Measurements from ENCODE around the gene MEGF9.

The MEGF9 gene

DNA sequence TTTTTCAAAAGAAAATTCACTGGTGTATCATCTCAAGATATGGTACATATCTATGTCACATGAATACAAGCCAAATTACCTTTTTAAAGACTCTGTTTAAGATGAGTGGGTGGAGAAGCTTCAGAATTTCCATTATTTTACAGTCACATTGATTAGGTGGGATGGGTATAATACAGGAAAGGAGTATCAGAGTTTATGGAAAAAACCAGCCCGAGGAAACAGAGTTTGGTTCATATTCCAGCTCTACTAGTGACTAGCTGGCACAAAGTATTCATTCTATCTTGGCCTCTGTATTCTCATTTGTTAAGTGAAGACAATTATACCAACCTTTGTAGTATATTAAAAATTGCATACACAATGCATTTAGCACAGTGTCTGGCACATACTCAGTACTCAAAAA lies 87.8 kb downstream of the MEGF9 start:
- DNase-seq: no peak

DNA sequence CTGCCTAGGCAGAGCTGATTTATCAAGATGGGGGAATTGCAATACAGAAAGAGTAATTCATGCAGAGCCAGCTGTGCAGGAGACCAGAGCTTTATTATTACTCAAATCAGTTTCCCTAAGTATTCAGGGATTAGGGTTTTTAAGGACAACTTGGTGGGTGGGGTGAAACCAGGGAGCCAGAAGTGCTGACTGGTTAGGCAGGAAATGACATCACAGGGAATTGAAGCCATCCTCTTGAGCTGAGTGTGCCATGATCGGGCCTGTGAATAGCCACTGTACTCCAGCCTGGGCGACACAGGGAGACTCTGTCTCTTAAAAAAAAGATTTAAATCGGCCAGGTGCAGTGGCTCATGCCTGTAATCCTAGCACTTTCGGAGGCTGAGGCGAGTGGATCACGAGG lies 89.0 kb downstream of the MEGF9 start:
- no peak for DNase-seq

DNA sequence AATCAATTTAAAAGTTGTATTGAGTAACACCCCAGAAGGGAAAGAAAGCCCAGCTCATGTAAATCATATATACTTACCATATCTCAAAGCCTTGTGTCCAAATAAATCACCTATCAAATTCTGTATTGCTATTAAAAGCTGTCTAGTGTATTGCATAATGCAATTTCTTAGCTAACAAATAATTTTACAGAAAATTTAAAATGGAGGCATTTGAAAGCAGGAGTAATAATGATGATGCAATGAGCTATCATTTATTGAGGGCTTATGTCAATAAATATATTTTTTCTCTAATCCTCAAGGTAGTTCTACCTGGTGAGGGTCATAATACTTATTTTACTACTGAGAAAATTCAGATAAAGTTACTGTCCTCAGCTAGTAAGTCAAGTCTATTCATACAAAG lies 91.5 kb downstream of the MEGF9 start:
- DNase-seq: no peak

DNA sequence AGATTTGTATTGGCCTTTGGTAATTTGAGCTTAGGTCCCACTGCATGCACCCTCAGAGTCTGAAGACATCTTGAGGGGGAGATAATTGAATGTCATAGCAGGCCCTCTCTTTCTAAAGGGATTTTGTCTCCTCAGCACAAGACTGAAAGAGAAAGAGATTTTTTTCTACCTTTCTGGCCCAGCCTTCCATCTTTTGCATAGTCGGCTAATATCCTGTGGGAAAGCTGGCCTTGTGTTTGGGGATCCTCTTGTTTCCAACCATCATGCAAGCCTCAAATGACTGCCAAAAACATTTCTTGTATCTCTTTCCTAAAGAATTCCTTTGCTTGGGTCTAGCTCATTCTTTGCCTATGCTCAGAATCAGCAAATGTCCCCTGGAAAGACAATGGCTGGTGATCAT lies 92.3 kb downstream of the MEGF9 start:
- no peak for DNase-seq

DNA sequence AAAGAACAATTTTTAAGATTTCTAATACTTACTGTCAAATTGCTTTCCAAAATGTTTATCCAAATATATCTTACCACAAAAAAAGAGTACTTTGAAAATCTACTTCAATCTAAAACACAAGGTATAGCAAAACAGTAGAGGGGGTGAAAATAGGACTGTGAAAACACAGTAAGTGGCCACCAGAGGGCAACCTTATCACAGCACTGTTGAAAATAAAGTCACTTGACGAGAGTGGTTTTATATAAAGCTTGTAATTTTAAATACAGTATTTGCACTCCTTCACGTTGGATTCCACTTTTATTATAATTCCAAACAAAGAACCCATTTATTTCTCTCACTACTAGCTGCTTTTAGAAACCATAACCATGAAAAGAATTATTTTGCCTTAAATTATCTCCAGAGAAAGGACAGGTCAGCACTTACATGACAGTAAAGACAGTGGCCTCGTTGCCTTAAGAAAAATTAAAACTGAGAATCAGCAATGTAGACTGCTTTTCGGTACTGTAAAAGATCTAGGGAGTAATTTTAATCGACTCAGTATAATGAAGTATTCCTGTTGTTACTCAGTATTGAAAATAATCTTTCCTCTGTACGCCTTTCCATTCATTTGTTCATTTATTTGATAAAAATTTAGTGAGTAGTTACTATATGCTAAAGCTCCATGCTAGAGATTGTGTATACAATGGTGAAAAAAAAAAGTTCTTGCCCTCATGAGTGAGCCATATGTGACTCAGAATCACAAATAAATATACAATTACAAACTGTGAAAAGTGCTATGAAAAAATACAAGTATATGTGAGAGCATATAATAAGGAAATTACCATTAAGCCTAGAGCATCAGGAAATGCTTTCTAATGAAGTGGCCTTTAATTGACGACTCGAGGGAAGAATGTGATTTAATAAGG lies 94.3 kb downstream of the MEGF9 start:
- DNase-seq: peak; percentile 6

DNA sequence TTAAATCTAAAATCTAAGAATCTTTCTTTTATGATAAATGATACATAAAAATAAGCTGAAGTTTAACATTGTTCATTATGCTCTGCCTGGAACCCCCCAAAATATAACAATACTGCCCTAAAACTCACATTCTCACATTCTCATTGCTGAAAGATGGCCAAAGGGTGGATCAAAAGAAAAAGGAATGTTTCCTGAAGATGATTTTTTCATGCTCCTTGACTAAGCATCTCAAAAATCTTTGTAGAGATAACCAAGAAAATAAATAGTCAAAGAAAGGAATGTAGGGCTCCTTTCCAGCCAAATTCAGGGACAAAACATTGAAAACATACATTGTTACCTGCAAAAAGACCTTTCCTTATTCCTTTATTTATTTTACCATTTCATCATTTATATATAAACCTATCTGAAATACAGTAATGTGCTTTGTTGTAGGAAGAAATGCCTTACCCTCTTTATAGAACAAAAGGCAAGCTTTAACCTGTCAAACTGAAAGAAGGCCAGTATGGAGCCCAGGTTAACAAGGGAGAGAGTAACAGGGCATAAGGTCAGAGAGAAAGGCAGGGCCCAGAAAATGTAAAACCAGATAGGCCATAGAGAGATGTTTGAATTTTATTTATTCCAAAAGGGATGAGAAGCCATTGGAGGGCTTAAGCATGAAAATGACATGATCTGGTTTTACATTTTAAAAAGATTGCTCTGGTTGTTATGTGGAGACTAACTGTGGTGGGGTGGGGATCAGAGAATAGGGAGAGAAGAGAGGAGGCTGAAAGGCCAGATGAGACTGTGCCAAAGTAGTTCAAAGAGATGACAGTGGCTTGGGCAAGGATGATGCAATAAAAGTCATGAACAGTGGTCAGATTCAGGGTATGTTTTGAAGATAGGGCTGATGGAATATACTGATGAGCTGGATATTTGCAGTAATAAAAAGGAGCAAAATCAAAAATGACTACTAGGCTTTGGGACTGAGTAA lies 97.0 kb downstream of the MEGF9 start:
- DNase-seq: no peak

DNA sequence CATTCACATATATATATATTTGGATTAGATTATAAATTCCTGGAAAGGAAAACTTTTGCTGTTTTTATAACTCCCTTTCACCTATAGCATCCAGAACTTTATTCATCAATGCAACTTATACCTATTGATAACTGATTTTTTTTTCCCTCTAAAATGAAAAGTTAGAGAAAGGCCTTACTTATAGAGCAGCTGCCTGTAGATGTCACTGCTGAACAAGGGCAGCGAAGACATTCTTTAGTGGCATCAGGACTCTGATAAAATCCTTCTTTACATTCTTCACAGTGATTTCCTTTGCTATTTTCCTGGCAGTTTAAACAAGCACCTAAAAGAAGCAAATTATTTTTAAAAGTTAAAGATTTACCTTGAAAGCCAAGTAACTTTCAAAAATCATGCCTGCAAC lies 102.1 kb downstream of the MEGF9 start:
- DNase-seq: no peak

DNA sequence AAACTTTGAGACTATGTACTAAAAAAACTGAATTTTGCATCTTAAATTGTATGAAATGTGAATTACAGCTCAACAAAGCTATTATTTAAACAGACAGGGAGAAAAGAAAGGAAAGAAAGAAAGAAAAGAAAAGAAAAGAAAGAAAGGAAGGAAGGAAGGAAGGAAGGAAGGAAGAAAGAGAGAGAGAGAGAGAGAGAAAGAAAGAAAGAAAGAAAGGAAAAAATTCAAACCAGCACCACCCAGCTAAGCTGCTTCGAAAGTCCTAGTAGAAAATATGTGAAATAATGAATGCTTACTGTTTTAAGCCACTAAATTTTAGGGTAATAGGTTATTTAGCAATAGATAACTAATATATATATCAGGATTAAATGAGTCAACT lies 102.6 kb downstream of the MEGF9 start:
- DNase-seq: no peak

DNA sequence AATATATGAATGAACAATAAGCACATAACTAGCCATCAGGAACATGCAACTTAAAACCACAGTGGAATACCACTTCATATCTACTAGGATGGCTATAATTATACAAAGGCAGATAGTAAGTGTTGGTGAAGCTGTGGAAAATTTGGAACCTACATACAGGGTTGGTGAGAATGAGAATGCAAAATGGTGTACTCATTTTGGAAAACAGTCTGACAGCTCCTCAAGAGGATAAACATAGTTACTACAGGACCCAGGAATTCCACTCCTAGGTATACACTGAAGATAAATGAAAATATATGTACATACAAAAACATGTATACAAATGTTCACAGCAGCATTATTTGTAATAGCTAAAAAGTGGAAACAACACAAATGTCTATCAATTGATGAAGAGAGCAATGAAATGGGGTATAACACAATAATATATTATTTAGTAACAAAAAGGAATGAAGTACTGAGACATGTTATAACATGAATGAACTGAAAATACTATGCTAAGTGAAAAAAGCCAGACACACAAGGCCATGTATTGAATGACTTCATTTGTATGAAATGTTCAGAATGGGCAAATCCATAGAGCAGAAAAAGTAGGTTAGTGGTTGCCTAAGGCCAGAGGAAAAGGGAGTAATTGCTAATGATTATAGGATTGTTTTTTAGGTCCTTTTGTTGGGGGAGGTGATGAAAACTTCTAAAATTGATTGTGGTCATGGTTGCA lies 103.1 kb downstream of the MEGF9 start:
- DNase-seq: no peak

DNA sequence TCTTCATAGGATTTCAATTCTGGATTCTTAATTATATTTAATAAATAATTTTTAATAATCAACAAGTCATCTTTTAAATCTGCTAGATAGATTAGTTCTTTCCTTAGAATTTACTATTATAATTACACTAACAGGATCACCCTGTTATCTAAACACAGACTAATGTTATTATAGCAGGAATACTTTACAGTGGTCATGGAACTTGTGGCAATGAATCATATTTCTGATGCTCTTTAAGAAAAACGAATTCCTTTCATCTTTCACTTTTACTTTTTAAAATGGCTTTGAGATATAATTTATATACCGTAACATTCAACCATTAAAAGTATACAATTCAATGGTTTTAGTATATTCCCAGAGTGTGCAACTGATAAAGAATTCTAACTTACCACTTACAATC lies 104.6 kb downstream of the MEGF9 start:
- no peak for DNase-seq

DNA sequence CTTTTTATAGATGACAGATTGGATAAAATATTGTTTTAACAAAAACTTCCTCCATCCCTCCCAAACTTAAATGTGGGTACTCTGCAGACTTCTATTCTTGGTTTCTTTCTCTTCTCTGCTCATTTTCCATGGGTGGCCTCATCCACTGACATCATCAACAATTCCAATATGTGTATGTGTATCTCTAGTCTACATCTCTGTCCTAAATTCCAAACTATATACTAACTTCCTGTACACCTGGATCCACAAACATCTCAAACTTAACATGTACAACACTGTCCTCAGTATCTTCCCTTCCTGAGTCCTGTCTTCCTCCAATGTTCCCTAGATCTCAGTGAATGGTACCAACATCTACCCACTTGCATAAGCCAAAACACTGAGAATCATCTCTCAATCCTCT lies 105.8 kb downstream of the MEGF9 start:
- no peak for DNase-seq

DNA sequence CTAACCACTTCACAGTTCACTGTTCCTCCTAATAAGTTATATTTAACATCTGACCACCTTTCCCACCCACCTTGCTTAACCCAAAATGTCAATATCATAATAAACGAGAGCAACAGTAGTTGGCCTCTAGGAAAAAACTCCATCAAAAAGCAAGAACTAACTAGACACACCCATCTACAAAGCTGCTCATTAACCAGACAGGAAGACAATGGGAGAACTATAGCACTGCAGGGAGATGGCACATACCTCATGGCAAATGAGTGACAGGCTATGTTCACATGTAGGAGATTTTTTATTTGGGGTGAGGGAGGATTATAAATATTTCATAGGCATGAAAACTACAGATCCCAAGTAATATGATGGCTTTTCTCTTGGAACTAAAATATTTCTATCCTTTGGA lies 110.7 kb downstream of the MEGF9 start:
- DNase-seq: no peak

DNA sequence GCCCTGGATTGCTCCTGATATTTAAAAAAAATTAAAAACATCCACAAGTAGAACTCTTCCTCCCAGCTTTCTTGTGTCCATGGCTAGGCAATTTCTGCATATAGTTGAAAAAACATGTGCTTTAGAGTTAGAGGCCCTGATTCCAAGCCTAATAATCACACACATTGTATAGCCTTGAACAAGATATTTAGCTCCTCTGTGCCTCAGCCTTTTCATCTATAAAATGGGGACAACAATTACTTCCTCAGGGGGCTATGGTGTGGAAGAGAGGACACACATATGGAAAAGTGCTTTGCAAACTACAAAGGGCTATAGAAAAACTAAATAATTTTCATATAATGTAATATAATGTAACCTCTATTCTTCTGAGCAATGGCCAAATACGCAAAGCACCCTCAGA lies 111.3 kb downstream of the MEGF9 start:
- no peak for DNase-seq

DNA sequence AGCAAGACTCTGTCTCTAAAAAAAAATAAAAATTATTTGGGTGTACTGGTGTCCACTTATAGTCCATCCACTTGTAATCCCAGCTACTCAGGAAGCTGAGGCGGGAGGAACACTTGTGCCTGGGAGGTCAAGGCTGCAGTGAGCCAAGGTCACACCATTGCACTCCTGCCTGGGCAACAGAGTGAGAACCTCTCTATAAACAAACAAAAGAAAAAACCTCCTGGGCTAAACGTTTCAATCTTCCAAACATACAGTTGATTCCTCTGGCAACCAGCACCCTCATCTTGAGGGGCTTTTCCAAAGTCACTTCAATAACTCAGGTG lies 120.4 kb downstream of the MEGF9 start:
- DNase-seq: no peak

DNA sequence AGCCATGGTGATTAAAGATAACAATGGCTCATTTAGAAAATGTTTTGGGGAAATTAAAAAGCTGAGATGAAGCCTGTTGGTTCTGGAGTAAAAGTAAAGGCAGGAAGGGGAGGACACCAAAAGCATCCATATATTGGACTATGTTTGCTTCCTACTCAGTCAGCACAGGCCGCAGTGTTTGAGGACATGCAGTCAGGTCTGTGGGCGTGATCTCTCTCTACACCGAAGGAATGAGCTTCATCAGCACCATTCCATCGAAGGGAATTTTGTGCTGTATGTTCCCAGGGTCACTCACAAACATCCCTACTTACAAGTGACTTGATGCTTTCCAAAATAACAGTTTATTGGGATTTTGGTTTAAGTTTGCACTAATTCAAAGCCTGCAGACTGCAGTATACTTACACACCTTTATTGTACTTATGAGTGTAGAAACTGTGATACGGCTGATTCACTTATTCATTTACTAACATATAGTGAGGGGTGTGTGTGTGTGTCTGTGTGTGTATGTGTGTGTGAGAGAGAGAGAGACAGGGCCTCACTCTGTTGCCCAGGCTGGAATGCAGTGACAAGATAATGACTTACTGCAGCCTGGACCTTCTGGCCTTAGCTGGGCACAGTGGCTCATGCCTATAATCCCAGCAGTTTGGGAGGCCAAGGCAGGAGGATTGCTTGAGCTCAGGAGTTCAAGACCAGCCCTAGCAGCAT lies 120.9 kb downstream of the MEGF9 start:
- no peak for DNase-seq

DNA sequence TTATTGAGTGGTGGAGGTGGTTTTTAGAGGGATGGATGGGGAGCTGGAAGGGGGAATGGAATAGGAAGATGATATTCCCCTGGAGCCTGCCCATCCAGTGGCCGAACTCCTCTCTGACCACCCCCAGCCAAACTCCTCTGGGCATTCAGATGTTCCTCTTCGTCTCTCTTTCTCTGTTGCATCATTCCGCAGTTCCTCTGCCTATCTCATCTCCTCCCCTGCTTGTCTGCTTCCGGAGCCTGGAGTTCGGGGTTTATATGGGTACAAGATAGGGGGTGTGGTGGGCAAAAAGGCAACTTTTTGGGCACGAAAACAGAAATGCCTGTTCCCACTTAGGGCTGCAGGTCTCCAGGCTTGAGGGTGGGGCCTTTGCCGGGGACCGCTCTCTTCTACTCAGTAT lies 122.1 kb downstream of the MEGF9 start:
- DNase-seq: no peak

DNA sequence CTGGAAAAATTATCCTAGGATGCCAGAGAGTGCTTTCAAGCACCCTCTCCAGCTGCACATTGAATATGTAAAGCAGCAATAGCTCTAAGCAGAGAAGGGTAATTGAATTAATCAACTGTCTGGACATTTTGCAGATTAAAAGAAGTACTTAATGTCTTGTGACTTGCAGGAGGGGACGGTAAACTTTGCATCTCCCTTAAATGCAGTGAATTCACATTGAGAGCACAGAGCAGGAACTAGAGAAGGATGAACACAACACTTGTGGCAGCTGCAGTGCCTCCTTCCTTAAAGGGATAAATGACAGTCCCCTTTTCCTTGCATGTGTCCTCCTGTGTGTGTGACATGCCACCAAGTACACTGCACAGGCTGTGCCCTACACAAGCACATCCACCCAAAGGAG lies 126.9 kb downstream of the MEGF9 start:
- no peak for DNase-seq

DNA sequence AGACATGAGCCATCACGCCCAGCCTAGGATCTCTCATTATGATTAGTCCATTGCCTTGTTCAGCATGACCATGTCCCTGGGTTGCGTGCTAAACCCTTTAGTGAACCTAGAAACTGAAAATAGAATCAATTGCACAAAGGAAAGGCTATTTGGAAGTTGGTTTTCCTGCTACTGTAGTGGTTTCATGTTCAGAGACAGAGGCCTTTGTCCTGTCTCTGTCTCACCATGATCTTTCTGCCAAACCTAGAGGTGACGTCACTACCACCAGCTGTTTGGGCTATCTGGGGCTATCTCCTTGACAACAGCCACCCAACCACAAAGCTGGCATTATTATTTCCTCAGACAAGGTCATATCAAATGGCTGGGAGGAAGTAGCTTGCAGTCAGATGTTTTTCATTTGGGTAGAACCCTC lies 130.3 kb downstream of the MEGF9 start:
- DNase-seq: no peak

DNA sequence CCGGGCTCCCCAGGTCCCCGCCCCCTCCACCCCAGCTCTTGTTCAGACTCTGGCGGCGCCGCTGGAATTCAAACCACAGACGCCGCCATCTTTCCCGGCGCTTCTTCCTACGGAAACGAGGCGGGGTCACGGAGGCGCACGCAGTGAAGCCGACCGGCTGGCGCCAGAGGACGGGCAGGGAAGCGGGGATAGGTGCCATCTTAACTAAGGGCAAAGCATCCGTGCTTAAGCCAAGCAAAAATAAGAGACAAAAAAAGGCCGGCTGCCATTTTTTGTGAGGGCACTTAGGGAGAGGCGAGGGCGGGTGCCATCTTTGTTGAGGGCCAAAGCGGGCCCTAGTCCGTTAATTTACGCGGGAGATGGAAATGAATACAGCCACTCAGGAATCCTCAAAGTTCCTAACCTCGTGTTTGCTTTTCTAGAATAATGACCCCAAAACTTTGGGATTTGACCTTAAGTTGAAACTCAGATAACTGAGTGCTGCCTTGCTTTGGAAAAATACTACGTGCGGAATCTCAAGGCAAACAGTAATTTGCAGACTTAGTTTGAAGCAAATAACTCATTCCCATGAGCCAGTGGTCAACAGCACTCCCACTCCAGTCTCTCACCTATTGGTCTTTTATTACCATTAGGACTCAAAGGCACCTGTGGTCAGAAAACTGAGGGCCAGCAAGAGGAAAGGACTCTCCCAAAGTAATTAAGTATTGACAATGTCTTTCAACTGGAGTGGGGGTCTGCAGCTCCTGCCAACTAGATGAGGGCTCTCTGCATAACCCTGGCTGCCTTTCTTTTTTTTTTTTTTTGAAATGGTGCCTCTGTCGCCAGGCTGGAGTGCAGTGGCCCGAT lies 134.0 kb downstream of the MEGF9 start, which contains the start of gene CDK5RAP2:
CDK5RAP2 (minus strand) TSS at position 117 of the 846 bp plus-strand sequence. CDS start 189 bp downstream, outside the sequence.
- DNase-seq: peak; percentile 73

DNA sequence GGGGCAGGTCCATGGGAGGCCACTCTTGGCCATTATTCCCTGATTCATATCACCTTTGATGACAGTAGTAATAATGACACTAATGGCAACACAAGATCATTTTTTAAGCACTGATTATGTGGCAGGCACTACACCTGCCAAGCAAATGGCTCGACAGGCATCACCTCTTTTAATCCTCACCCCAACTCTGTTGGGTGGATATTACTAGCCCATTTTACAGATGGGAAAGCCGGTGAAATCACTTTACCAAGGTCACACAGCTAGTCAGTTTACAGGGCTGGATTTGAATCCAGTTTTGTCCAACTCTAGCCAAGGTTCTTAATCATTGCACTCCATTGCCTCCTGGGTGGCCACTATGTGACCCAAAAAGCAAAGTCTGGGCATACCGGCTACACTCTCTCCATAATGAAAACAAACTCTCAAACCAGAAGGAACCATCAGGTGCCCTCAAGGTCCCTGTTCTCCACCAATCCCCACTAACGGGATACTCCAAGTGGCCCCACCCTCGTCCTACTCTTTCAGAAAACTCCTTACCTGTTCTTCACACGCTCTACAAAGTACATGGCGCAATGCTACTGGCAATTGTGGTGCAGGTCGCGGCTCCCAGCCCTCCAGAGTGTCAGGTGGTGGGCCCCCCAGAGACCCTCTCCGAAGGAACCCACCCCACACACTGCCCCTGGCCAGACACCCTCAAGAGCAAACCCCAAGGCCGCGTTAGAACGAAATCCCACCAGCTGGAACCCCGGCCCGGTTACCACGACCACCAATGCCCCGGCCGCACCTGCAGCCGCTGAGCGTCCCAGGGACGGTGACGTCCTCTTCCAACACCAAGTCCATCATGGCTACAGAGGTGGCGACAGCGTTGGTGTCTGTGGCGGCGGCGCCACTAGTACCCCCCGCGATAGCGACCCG lies 134.9 kb downstream of the MEGF9 start:
- peak; percentile 64 for DNase-seq
